Dedifferentiated amniotic fluid mesenchymal stem cell (primary cell): ENCODE data around the gene GABRA5.
"Not testable (repeated sequence)": the region's sequence is repeated elsewhere in the genome, so short reads cannot be mapped to it uniquely, and the experiment has no call there.

Experiments used
- DNase-seq: peaks from one replicate; pipeline ENCODE4 v3.0.0-alpha.2; 2016; ENCODE audit errors: extremely low spot score

The GABRA5 gene

GRCh38 chr15:26866298-26867199 lies at the start of gene GABRA5:
TSS of gene GABRA5 (plus strand) at chr15:26867062. CDS start at chr15:26869249, 2,187 bp downstream.
- DNase-seq: no peak

GRCh38 chr15:26831191-26831590 lies 35.7 kb upstream of the GABRA5 start:
- not testable (repeated sequence) for DNase-seq

- DNase-seq: no peak
These were observed 34.9 kb upstream of the GABRA5 start for GRCh38 chr15:26831951-26832350.

GRCh38 chr15:26838742-26839460 lies 28.0 kb upstream of the GABRA5 start:
- DNase-seq: no peak

- DNase-seq: no peak
These were observed 25.3 kb upstream of the GABRA5 start for GRCh38 chr15:26841514-26841913.

GRCh38 chr15:26841941-26842340 lies 24.9 kb upstream of the GABRA5 start:
- no peak for DNase-seq

- no peak for DNase-seq
These were observed 24.5 kb upstream of the GABRA5 start for GRCh38 chr15:26842391-26842790.

- DNase-seq: no peak
These were observed 22.0 kb upstream of the GABRA5 start for GRCh38 chr15:26844901-26845300.

GRCh38 chr15:26848498-26848897 lies 18.4 kb upstream of the GABRA5 start:
- no peak for DNase-seq

- DNase-seq: no peak
These were observed 16.7 kb upstream of the GABRA5 start for GRCh38 chr15:26850161-26850560.

- DNase-seq: no peak
These were observed 13.9 kb upstream of the GABRA5 start for GRCh38 chr15:26852980-26853379.

GRCh38 chr15:26854435-26854834 lies 12.4 kb upstream of the GABRA5 start:
- DNase-seq: no peak

- no peak for DNase-seq
These were observed 2.1 kb upstream of the GABRA5 start for GRCh38 chr15:26864664-26865191.

- DNase-seq: no peak
These were observed 542 bp downstream of the GABRA5 start for GRCh38 chr15:26867200-26868007.

- DNase-seq: no peak
These were observed 1.3 kb downstream of the GABRA5 start for GRCh38 chr15:26868029-26868685.

GRCh38 chr15:26869628-26870027 lies 2.8 kb downstream of the GABRA5 start:
- no peak for DNase-seq

GRCh38 chr15:26870346-26870745 lies 3.5 kb downstream of the GABRA5 start:
- no peak for DNase-seq

GRCh38 chr15:26872206-26872605 lies 5.3 kb downstream of the GABRA5 start:
- DNase-seq: no peak

GRCh38 chr15:26873846-26874245 lies 7.0 kb downstream of the GABRA5 start:
- DNase-seq: no peak

- DNase-seq: no peak
These were observed 8.1 kb downstream of the GABRA5 start for GRCh38 chr15:26874774-26875475.

- no peak for DNase-seq
These were observed 8.6 kb downstream of the GABRA5 start for GRCh38 chr15:26875476-26875850.
